Lower leg skin (tissue), 3 donors: ENCODE data around the gene AKR7A2.

Experiments used
- CTCF ChIP-seq, 3 donors: fragments of 450-650 bp; IDR thresholded peaks; one replicate each; pipeline ENCODE4 v1.5.1; 2016; ENCODE audit warnings: antibody characterized with exemption in 3 of 3, mild to moderate bottlenecking in 3 of 3, moderate library complexity in 2 of 3
- POLR2A ChIP-seq, 2 donors: fragments of 450-650 bp; IDR thresholded peaks; one replicate each; pipeline ENCODE4 v1.6.1; 2016 to 2017; ENCODE audit warnings: antibody characterized with exemption in 2 of 2, mild to moderate bottlenecking in 1 of 2, moderate library complexity in 1 of 2

DNA sequence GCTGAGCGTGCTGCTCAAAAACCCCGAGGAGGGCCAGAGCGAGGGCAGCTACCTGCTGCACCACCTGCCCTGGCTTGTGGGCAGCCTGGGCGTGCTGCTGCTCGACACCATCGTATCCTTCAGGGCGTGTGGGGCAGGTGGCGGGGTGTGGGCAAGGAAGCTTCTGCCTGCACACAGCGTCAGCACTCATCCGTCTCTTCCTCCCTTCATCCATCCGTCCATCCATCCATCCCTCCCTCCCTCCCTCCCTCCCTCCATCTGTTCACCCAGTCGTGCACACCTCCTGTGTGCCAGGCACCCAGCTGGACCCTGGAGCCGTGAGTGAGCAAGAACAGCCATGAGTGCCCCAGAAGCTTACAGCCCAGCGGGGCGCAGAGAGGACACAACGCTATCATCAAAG is 15.4 kb upstream of the AKR7A2 start:
- TF ChIP-seq CTCF (IDR thresholded peaks at IDR 0.05) (no peak), POLR2A (IDR thresholded peaks at IDR 0.05) (no peak)
